Stimulated activated memory B cell treated with anti-CD40 and anti-IgM and Interleukin-4, amounts not matched to agents 10 μg/mL and 1 μg/mL and 100 μg/mL, for 72 hours (primary cell): ENCODE results near the gene CAPG.
"Not testable (repeated sequence)": the region's sequence is repeated elsewhere in the genome, so short reads cannot be mapped to it uniquely, and the experiment has no call there.

Source experiments
- ATAC-seq: fragments of 150-1000 bp; cut with Tn5 transposase; 2 replicates; pipeline ENCODE4 v1.10.0; 2021
- H3K27ac Mint-ChIP-seq: one replicate; pipeline ENCODE4 v1.8.0; 2022; ENCODE audit warnings: mild to moderate bottlenecking, mixed read lengths
- H3K27me3 Mint-ChIP-seq: one replicate; pipeline ENCODE4 v1.8.0; 2022; ENCODE audit warnings: mixed read lengths
- H3K36me3 Mint-ChIP-seq: one replicate; pipeline ENCODE4 v1.8.0; 2022; ENCODE audit warnings: mixed read lengths
- H3K4me1 Mint-ChIP-seq: one replicate; pipeline ENCODE4 v1.8.0; 2022; ENCODE audit warnings: mixed read lengths
- H3K4me3 Mint-ChIP-seq: one replicate; pipeline ENCODE4 v1.8.0; 2022; ENCODE audit warnings: mild to moderate bottlenecking, moderate library complexity, mixed read lengths
- H3K9me3 Mint-ChIP-seq: one replicate; pipeline ENCODE4 v1.8.0; 2022; ENCODE audit warnings: mixed read lengths

Gene CAPG

DNA sequence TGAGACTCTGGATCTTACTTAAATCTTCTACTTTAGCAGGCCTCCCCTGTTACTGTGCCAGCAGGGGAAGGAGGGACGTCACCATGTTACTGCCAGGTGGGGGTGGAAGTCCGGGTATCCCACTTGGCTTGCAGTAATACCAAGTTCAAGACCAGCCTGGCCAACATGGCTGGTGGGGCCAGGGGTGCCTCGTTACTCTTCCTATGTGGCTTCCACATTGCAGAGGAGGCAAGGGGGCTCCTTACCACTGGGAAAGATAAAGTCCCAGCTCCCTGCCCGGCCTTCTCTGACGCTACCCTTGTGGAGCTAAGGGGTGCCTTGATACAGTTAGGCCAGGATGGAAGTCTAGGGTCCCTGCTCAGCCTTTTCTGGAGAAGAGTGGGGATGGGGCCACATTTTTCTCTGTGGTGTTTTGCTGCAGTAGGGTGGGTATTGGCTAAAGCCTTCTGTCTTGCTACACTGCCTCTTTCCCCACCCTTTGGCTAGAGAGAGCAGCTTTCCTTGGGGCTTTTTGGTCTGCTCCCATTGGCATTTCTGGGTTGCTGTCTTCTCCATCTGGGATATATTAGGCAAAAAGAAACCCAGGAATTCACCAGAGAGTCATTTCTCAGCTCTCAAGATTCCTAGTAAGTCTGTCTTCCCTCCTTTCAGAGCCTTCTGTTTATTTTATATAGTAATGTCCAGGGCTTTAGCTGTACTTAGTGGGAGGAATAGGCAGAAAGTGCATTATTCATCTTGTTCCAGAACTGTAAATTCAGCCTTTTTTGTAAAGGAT is 33.7 kb downstream of the CAPG start:
- Mint-ChIP-seq H3K27ac (no peak overlapping the region), H3K4me3 (no peak overlapping the region), H3K36me3 (peaks cover 68% of the 10 kb centered on the region), H3K9me3 (no peaks in the 10 kb centered on the region), H3K27me3 (no peaks in the 10 kb centered on the region), H3K4me1 (no peaks in the 10 kb centered on the region)
- ATAC-seq: no peak

DNA sequence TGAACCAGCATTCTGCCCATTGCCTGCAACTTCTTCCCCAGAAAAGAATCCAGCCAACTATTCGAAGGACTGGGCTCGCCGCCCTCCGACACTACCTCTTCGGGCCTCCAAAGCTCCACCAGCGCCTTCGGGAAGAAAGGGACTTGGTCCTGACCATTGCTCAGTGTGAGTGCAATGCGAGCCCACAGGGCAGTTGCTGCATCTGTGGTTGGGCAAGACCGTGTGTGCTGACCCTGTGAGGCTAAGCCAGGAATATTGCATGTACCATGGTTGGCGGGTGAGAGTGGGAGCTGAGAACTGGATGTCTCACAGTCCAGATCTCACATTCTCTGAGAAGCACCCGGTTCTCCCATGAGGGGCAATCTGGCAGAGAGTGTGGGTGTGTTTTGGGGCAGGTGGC is 39.1 kb downstream of the CAPG start:
- Mint-ChIP-seq H3K27ac (no peak overlapping the region), H3K9me3 (no peaks in the 10 kb centered on the region), H3K27me3 (no peaks in the 10 kb centered on the region), H3K4me1 (no peaks in the 10 kb centered on the region), H3K36me3 (peaks cover 52% of the 10 kb centered on the region), H3K4me3 (no peak overlapping the region)
- no peak for ATAC-seq

DNA sequence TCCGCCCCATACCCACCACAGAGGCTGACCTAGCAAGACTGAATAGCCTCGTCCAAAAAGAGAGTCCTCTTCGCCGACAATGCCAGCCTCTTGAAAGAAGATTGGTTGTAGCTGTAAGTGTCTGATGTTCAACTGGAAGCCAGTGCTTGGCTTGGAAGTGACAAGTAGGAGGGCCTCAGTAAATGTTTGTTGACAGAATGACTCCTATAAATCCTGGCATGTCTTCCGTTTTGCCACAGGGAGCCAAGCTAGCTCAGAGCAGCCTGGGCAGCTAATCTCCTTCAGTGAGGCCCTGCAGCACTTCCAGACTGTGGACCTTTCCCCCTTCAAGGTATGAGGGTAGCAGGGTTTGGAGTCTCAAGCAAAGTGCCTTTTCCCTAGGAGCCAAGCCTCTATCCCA is 40.7 kb downstream of the CAPG start:
- no peaks in the 10 kb centered on the region for H3K9me3 Mint-ChIP-seq

DNA sequence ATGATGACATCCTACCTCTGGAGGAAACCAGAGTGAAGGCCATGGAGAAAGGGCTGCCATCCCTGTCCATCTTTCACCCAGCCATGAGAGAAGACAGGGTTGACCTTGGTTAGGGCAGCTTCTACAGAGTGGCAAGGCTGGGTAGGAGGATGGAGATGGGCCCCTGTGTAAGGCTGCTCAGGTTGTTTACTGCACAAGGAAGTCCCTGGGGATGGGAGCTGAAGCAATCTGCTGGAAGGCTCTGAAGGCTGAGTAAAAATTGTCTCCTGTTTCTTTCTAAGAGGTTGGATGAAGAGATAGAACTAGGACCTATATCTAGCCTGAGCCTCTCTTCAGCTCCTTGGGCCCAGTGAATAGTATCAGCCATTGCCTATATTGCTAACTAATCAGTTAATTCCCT is 41.2 kb downstream of the CAPG start:
- H3K27me3 Mint-ChIP-seq: no peaks in the 10 kb centered on the region
- no peak for ATAC-seq
- peaks cover 37% of the 10 kb centered on the region for H3K36me3 Mint-ChIP-seq
- H3K4me3 Mint-ChIP-seq: no peak overlapping the region
- H3K9me3 Mint-ChIP-seq: no peaks in the 10 kb centered on the region
- no peaks in the 10 kb centered on the region for H3K4me1 Mint-ChIP-seq
- H3K27ac Mint-ChIP-seq: no peak overlapping the region

More for the DNA sequence above, 40.7 kb downstream of the CAPG start:
- ATAC-seq: no peak
- no peak overlapping the region for H3K27ac Mint-ChIP-seq
- peaks cover 40% of the 10 kb centered on the region for H3K36me3 Mint-ChIP-seq
- H3K27me3 Mint-ChIP-seq: no peaks in the 10 kb centered on the region
- H3K4me3 Mint-ChIP-seq: no peak overlapping the region
- no peaks in the 10 kb centered on the region for H3K4me1 Mint-ChIP-seq

DNA sequence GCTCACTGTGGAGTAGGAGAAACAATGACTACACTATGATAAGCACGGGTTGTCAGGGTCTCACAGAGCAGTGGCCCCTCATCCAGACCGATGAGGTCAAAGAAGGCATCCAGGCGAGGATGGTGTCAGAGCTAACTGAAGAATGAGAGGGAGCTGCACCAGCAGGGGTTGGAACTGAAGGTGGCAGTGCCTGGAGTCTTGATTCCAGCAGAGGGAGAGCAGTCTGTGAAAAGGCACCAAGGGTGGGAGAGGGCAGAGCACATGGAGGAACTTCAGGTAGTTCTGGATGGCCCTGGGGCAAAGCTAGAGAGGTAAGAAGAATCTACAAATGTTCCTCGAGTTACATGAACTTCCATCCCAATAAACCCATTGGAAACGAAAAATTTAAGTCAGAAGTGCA is 43.0 kb downstream of the CAPG start:
- ATAC-seq: no peak
- Mint-ChIP-seq H3K36me3 (peaks cover 43% of the 10 kb centered on the region), H3K4me3 (no peak overlapping the region), H3K9me3 (no peaks in the 10 kb centered on the region), H3K4me1 (no peaks in the 10 kb centered on the region), H3K27ac (no peak overlapping the region), H3K27me3 (no peaks in the 10 kb centered on the region)

DNA sequence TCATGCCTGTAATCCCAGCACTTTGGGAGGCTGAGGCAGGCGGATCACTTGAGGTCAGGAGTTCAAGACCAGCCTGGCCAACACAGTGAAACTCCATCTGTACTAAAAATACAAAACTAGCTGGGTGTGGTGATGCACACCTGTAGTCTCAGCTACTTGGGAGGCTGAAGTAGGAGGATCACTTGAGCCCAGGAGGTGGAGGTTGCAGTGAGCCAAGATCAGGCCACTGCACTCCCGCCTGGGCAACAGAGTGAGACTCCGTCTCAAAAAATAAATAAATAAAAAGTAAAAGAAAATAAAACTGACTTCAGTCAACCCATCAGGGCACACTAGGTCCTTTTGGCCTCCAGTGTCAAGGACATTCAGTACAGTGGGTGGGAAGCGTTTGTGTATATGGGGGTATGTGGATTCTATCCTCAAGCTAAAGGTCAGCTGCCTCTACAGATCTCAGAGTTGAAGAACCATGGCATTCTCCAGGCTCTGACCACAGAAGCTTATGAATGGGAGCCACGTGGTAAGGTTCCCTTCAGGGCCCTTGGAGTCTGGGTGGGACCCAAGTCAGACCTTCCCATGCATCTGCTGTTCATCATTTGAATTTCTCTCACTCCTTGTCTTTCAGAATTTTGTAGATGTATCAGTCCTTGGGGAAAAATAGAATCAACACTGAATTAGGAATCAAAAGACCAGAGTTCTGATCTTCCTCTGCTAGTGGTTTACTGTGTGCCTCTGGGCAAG is 47.3 kb downstream of the CAPG start:
- not testable (repeated sequence) for ATAC-seq, H3K9me3 Mint-ChIP-seq, H3K4me3 Mint-ChIP-seq, H3K27me3 Mint-ChIP-seq, H3K4me1 Mint-ChIP-seq, H3K27ac Mint-ChIP-seq
- peaks cover 49% of the 10 kb centered on the region for H3K36me3 Mint-ChIP-seq

DNA sequence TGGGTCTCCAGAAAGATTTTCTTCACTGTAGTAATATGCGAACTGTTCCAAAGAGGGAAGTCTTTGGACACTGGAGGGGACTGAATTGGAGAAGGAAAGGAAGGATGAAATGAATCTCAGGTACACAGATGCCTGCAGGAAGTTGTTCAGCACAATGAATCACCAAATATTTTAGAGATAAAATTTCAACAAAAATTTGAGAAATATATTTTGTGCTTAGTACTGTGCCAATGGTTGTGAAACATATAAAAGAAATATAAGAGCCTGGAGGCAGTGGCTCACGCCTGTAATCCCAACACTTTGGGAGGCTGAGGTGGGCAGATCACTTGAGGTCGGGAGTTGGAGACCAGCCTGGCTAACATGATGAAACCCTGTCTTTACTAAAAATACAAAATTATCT is 52.4 kb downstream of the CAPG start:
- H3K27me3 Mint-ChIP-seq: no peaks in the 10 kb centered on the region
- H3K4me3 Mint-ChIP-seq: no peak overlapping the region
- H3K9me3 Mint-ChIP-seq: no peaks in the 10 kb centered on the region
- peaks cover 42% of the 10 kb centered on the region for H3K4me1 Mint-ChIP-seq
- H3K27ac Mint-ChIP-seq: no peak overlapping the region
- H3K36me3 Mint-ChIP-seq: peaks cover 37% of the 10 kb centered on the region
- ATAC-seq: no peak

DNA sequence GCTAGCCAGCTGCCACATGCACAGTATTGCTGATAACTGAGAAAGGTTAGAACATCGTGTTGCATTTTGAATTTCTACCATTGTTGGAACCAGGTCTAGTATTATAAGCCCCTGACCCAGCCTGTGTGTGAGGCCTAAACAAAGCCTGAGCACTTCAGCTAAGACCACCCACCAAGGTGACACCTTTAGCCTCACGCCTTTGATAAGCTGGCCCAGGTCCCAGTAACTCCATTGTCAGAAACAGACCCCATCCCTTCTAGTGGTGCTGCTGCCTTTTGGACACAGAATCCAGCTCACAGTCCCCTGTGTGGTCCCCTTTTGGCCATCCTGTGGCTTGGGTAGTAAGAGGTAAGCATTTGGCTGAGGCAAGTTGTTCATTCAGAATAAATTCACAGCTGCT is 54.0 kb downstream of the CAPG start:
- H3K4me1 Mint-ChIP-seq: peaks cover 45% of the 10 kb centered on the region
- peaks cover 26% of the 10 kb centered on the region for H3K36me3 Mint-ChIP-seq
- H3K27ac Mint-ChIP-seq: no peak overlapping the region
- no peaks in the 10 kb centered on the region for H3K9me3 Mint-ChIP-seq
- no peaks in the 10 kb centered on the region for H3K27me3 Mint-ChIP-seq
- ATAC-seq: no peak
- H3K4me3 Mint-ChIP-seq: no peak overlapping the region

DNA sequence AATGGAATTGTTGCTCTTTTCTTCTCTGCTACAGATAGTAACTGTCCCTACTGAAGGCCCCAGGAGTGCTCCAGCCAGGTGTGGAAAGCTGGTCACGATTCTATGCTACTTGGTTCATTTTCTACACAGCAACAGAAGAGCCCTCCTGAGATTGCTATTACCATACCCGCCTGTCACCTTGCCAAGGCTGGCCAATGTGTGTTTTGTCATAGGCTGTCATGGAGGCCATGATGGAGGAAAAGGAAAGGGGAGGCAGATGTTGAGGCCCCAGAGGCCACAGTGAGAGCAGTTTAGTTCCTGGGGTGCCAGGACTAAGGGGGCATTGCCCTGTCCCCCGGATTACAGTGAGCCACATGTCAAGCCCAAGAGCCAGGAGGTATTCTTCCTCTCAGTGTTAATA is 54.6 kb downstream of the CAPG start:
- Mint-ChIP-seq H3K4me1 (peaks cover 48% of the 10 kb centered on the region), H3K36me3 (peaks cover 29% of the 10 kb centered on the region), H3K4me3 (peak overlapping the region; percentile 96), H3K27me3 (no peaks in the 10 kb centered on the region), H3K9me3 (no peaks in the 10 kb centered on the region), H3K27ac (peak overlapping the region; percentile 91)
- no peak for ATAC-seq

DNA sequence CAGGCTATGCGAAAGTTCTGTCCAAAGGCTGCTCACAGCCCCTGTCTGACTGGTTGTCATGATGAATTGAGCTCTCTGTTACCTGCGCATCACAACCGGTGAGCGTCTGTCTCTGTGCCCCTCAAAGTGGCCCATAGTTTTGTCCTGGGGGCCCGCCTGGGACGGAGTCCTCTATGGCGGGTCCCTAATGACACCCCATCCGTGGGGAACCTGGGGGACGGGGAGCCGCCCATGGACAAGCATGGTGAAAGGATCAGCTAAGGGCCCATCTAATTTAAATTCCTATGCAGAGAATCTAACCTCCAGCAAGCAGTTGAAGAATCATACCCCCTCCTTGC is 55.1 kb downstream of the CAPG start:
- peak overlapping the region; percentile 96 for H3K4me3 Mint-ChIP-seq
- H3K9me3 Mint-ChIP-seq: no peaks in the 10 kb centered on the region
- ATAC-seq: peak; percentile 10
- H3K36me3 Mint-ChIP-seq: peaks cover 34% of the 10 kb centered on the region
- H3K27ac Mint-ChIP-seq: peak overlapping the region; percentile 91
- H3K4me1 Mint-ChIP-seq: peaks cover 51% of the 10 kb centered on the region
- no peaks in the 10 kb centered on the region for H3K27me3 Mint-ChIP-seq

DNA sequence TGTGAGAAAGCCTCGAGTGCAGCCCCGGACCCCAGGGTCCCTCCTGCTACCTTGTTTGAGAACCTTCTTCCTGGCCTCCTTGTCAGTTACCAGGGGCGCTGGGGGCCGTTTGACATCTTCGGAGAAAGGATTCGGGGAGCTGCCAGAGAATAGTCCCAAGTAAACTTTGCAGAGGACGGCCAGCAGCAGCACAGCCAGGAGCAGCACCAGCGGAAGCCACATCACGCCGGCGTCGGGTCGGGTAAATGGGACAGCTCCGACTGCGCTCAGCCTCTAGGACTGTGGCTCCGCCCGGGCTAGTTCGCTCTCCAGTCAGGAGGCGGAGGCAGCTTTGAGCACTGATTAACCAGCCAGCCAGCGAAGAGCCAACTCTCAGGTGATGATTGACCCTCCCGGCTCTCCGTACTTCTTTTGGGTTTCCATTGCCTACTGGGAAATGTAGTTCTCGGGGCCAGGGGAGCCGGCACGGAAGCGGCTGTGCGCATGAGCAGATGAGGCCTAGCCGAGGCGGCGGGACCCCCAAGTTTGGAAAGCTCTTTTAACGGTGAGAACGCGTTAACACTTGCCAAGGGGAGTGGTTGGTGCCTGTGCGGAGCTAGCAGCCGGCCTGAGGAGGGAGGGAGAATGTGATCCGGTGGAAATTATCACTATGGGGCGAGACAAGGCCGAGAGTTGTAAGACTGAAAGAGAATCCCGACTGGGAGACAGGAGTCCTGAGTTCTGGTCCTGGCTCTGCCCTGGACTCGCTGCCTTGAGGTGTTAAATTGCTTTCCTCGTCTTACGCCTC is 55.7 kb downstream of the CAPG start, which contains the start of the genes ELMOD3 and RETSAT:
Gene ELMOD3, plus strand, starts transcription at position 484 of the 787 bp plus-strand sequence. CDS start 2,430 bp downstream, outside the sequence.
Gene RETSAT, minus strand, starts transcription at position 243 of the 787 bp plus-strand sequence. Its CDS starts 21 bp downstream, at position 222.
- Mint-ChIP-seq H3K27ac (peak within 1 kb of the TSS; percentile 91), H3K27me3 (no peaks in the 10 kb centered on the region), H3K9me3 (no peaks in the 10 kb centered on the region), H3K36me3 (peaks cover 35% of the 10 kb centered on the region), H3K4me1 (peaks cover 51% of the 10 kb centered on the region), H3K4me3 (peak within 1 kb of the TSS; percentile 96)
- ATAC-seq: peak; percentile 100

DNA sequence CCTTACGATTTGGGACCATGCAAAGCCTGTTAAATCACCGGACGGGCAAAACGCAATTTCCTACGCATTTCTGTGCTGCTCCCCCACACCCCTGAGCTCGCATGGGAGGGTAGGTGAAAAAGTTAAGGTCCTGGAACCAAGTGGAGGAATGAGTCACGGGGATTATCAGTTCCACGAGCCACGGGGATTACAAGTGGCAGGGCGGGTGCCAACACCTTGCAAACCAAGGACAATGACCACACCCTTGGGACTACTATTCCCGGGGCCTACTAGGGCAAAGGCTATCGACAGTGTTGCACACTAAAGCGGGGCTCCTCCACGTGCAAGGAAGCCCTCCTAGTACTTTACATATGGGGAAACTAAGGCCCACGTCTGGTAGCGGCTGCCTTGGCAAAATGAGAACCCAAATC is 56.3 kb downstream of the CAPG start:
- peak; percentile 6 for ATAC-seq

DNA sequence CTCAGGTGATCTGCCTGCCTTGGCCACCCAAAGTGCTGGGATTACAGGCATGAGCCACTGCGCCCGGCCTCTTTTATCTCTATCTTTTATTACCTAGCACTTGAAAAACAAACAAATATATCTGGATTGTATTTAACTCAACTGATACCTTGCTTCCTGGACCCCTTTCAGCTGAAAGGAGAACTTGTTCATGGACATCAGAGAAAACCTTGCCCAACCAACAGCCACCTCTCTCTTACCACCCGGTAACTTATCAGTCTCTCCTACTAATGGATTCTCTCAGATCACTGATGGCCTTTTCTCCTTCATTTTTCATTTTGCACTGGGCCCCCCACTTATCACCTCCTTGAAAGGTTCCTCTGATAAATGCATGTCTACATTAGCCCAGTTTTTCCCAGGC is 62.6 kb downstream of the CAPG start:
- Mint-ChIP-seq H3K4me1 (peaks cover 8% of the 10 kb centered on the region), H3K36me3 (peaks cover 71% of the 10 kb centered on the region), H3K4me3 (no peak overlapping the region), H3K27me3 (no peaks in the 10 kb centered on the region), H3K9me3 (no peaks in the 10 kb centered on the region), H3K27ac (no peak overlapping the region)
- ATAC-seq: no peak

More for the DNA sequence above, 56.3 kb downstream of the CAPG start:
- H3K27ac Mint-ChIP-seq: peak overlapping the region; percentile 91
- peak overlapping the region; percentile 96 for H3K4me3 Mint-ChIP-seq
- H3K9me3 Mint-ChIP-seq: no peaks in the 10 kb centered on the region
- H3K36me3 Mint-ChIP-seq: peaks cover 38% of the 10 kb centered on the region
- no peaks in the 10 kb centered on the region for H3K27me3 Mint-ChIP-seq
- peaks cover 51% of the 10 kb centered on the region for H3K4me1 Mint-ChIP-seq
